Panc1 (cell line): Measurements from ENCODE around the gene STX3. TPM values are rescaled to one million over a fixed set of nuclear protein-coding genes. Genes with fewer than 3 reads are reported as not detected.

Experiments used
- ATAC-seq: fragments of 200-7000 bp; cut with Tn5 transposase; 2 replicates; pipeline ENCODE4 v1.9.1; 2020; ENCODE audit warnings: mild to moderate bottlenecking, moderate library complexity
- BruUV-seq: library from RNA; stranded (reverse); fragments of 400-500 nt; replicated peaks from 2 replicates; lab custom pipeline; 2021; lab: Mats Ljungman, UMichigan
- CTCF ChIA-PET: fragments of 300-600 bp; sonication (Branson Sonifier 250); formaldehyde crosslinking; loops from one replicate; lab custom pipeline; 2022; ENCODE audit warnings: antibody characterized with exemption; lab: Charles Lee
- POLR2A ChIA-PET: fragments of 300-600 bp; sonication (Branson Sonifier 250); formaldehyde crosslinking; loops from one replicate; lab custom pipeline; 2022; ENCODE audit warnings: antibody characterized with exemption; lab: Charles Lee
- DNase-seq: peaks from one replicate; pipeline ENCODE4 v3.0.0-alpha.2; 2010; ENCODE audit warnings: low read depth, low spot score
- H3K27ac ChIP-seq: 2 replicates; pipeline ENCODE4 v1.5.1; 2011; ENCODE audit warnings: mild to moderate bottlenecking, low read length, inconsistent platforms
- H3K27me3 ChIP-seq: fragments of 200-500 bp; sonication (Bioruptor generic); 2 replicates; pipeline ENCODE4 v1.6.0; 2014; ENCODE audit warnings: low read length, inconsistent platforms; ENCODE audit not compliant: control insufficient read depth, insufficient read depth
- H3K36me3 ChIP-seq: fragments of 200-500 bp; sonication (Bioruptor generic); 2 replicates; pipeline ENCODE4 v1.5.1; 2014; ENCODE audit warnings: inconsistent platforms, mild to moderate bottlenecking, low read length, moderate library complexity; ENCODE audit not compliant: control insufficient read depth, insufficient read depth
- H3K4me1 ChIP-seq: 2 replicates; pipeline ENCODE4 v1.5.1; 2011; ENCODE audit warnings: inconsistent platforms, mild to moderate bottlenecking, low read length, moderate library complexity; ENCODE audit not compliant: control insufficient read depth, insufficient read depth
- H3K4me3 ChIP-seq, 2 experiments: 2 replicates each; pipeline ENCODE4 v1.5.1; 2011 to 2012; ENCODE audit warnings: low read depth in 2 of 2, low read length in 2 of 2, mild to moderate bottlenecking in 2 of 2, inconsistent platforms in 1 of 2, moderate library complexity in 1 of 2
- H3K9me3 ChIP-seq: fragments of 200-500 bp; sonication (Bioruptor generic); 2 replicates; pipeline ENCODE4 v1.5.1; 2014; ENCODE audit warnings: low read depth, mild to moderate bottlenecking, inconsistent platforms, low read length, moderate library complexity; ENCODE audit not compliant: control insufficient read depth, insufficient read depth
- CTCF ChIP-seq: fragments of 450-650 bp; IDR thresholded peaks from 2 replicates; pipeline ENCODE4 v1.5.1; 2017; ENCODE audit warnings: mild to moderate bottlenecking
- POLR2AphosphoS5 ChIP-seq: IDR thresholded peaks from 2 replicates; pipeline ENCODE4 v1.6.1; 2012; ENCODE audit warnings: mild to moderate bottlenecking, low read depth, low read length, moderate library complexity
- REST ChIP-seq, 2 experiments: IDR thresholded peaks; 2 replicates each; pipeline ENCODE4 v1.6.1; 2011 to 2012; ENCODE audit warnings: low read depth in 2 of 2, control low read depth in 1 of 2, low read length in 1 of 2, mild to moderate bottlenecking in 1 of 2, moderate library complexity in 1 of 2; ENCODE audit not compliant: insufficient read depth in 1 of 2
- SIN3A ChIP-seq: IDR thresholded peaks from 2 replicates; pipeline ENCODE4 v1.6.1; 2012; ENCODE audit warnings: low read depth, mild to moderate bottlenecking, low read length, moderate library complexity, borderline replicate concordance; ENCODE audit not compliant: insufficient read depth
- TCF7L2 ChIP-seq: IDR thresholded peaks from 2 replicates; pipeline ENCODE4 v1.6.1; 2011; ENCODE audit warnings: mild to moderate bottlenecking, low read depth, low read length, inconsistent platforms
- in situ Hi-C: cut with HindIII; loops from 2 replicates; pipeline ENCODE4 v1.10.0; 2016; ENCODE audit warnings: low sequenced_read_pairs, low pct_unique_long_range_greater_than_20kb
- intact Hi-C: fragments of 100-400 bp; cut with micrococcal nuclease; formaldehyde crosslinking; loops from one replicate; pipeline ENCODE4 v1.10.0; 2022; ENCODE audit not compliant: unreplicated experiment
- total RNA-seq: library from RNA; stranded (reverse); gene quantifications from one replicate; pipeline ENCODE4 v1.2.1, GENCODE V29; 2021; ENCODE audit not compliant: unreplicated experiment

STX3 gene
- total RNA-seq, 1 experiment from 2014 or later, result 34.8 TPM

GRCh38 chr11:59771605-59772004, 16.4 kb downstream of the STX3 start:
- POLR2A ChIA-PET, result no interaction called here
- no peaks in the 10 kb centered on the region for H3K27me3 ChIP-seq
- no TSS peak for BruUV-seq
- in situ Hi-C loops (no loop called here), intact Hi-C loops (loop anchor here (10.0 kb wide), 1 partner anchor 217 kb away; no protein-coding TSS in a partner anchor)
- CTCF ChIA-PET, result interaction anchor here (1.1 kb wide), 1 partner anchor 16 kb away, joined by 8 read pairs; no protein-coding TSS in a partner anchor
- peaks cover 16% of the 10 kb centered on the region for H3K4me1 ChIP-seq
- H3K27ac ChIP-seq, result no peak overlapping the region
- no peaks in the 10 kb centered on the region for H3K36me3 ChIP-seq
- no peaks in the 10 kb centered on the region for H3K9me3 ChIP-seq
- DNase-seq (no peak), ATAC-seq (no peak)
- H3K4me3 ChIP-seq, result no peak overlapping the region
- TF ChIP-seq TCF7L2, result no peak

GRCh38 chr11:59773083-59773440, 17.9 kb downstream of the STX3 start:
- H3K36me3 ChIP-seq, result no peaks in the 10 kb centered on the region
- no peak for TF ChIP-seq REST (IDR thresholded peaks at IDR 0.05; ENCODE audit: insufficient read depth in 1 of 2, low read depth in 2 of 2, low read length in 1 of 2)
- TF ChIP-seq CTCF, result no peak
- no peak for TF ChIP-seq SIN3A
- no peak for TF ChIP-seq POLR2AphosphoS5
- TF ChIP-seq TCF7L2, result no peak
- in situ Hi-C loops (no loop called here), intact Hi-C loops (loop anchor here (10.0 kb wide), 1 partner anchor 218 kb away; no protein-coding TSS in a partner anchor)
- no peak overlapping the region for H3K4me3 ChIP-seq
- H3K9me3 ChIP-seq, result no peaks in the 10 kb centered on the region
- H3K4me1 ChIP-seq, result peaks cover 18% of the 10 kb centered on the region
- BruUV-seq, result no TSS peak
- H3K27me3 ChIP-seq, result no peaks in the 10 kb centered on the region
- DNase-seq (no peak), ATAC-seq (no peak)
- ChIA-PET CTCF (no interaction called here), POLR2A (no interaction called here)
- no peak overlapping the region for H3K27ac ChIP-seq
